NCI-H82 treated with DMSO at 0.1 percent for 48 hours (cell line): ENCODE results near the gene TPCN1.

Source experiments
- DNase-seq: peaks from one replicate; lab custom pipeline; 2025; ENCODE audit not compliant: unreplicated experiment; lab: John Stamatoyannopoulos, UW

Gene TPCN1

DNA sequence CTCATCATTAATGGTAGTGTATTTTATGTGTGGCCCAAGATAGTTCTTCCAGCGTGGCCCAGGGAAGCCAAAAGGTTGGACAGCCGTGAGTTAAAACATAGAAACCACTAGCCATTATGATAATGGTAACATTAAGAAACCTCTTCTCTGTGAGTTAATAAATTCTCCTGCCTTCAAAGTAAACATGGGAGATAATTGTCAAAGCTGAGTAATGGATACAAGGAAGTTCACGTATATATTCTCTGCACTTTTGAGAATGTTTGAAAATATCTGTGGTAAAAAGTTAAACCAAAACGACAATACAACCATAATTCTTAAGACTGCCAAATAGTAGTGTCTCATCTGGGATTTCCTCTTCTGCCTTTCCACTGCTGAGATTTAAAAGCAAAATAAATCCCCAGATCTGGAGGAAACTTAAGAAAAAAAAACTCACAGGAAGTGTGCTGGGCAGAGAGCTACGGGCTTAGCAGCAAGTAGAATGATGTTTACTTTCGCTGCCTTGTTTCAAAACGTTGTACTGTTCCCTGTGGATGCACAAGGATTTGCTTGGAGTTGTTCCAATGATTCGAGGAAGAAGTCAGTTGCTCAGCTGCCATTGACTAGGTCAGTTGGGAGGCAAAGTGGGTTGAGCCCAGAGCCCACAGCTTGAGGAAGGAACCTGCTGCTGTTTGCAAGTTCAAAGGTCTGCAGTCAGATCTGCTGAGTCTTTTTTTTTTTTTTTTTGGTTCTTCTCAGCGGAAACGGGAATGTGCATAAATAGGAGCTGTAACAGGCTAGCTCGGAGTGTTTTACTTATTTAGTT lies 1.7 kb downstream of the TPCN1 start:
- no peak for DNase-seq

DNA sequence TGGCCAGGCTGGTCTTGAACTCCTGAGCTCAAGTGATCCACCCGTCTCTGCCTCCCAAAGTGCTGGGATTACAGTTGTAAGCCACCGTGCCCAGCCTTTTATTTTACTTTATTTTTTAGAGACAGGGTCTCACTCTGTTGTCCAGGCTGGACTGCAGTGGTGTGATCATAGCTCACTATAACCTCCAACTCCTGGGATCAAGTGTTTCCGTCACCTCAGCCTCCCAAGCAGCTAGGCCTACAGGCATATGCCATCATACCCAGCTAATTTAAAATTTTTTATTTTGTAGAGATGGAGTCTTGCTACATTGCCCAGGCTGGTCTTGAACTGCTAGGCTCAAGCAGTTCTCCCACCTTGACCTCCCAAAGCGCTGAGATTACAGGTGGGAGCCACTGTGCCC lies 3.7 kb downstream of the TPCN1 start:
- DNase-seq, result no peak

GRCh38 chr12:113226696-113227568 lies 5.7 kb downstream of the TPCN1 start:
- no peak for DNase-seq

DNA sequence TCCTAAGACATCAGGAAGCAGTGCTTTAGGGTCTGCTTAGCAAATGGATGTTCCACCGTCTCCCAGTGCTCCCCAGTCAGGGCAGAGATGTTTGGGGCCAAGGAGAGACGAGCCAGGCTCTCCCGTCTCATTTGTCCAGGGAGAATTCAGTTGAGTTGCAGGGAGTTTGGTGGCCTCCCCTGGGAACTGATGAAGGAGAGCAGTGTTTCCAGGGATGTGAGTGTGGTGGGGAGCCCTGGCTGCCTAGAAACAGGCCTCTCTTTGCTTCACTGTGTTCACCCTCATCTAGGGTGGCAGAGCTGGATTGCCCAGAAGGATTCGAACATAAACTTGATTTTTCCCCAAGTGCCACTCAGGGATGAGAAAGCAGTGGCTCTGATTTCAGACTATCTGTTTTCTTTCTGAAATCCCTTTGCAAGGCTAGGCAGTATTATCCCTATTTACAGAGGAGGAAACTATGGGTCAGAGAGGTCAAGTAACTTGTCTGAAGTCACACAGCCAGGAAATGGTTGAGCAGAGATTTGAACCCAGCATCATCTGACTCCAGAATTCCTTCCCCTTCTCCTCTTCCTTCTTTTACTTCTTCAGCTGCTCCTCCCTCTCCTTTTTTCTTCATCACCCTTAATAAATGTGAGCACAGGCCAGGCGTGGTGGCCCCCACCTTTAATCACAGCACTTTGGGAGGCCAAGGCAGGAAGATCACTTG lies 6.6 kb downstream of the TPCN1 start:
- no peak for DNase-seq

GRCh38 chr12:113228394-113229028 lies 7.2 kb downstream of the TPCN1 start:
- DNase-seq, result no peak

DNA sequence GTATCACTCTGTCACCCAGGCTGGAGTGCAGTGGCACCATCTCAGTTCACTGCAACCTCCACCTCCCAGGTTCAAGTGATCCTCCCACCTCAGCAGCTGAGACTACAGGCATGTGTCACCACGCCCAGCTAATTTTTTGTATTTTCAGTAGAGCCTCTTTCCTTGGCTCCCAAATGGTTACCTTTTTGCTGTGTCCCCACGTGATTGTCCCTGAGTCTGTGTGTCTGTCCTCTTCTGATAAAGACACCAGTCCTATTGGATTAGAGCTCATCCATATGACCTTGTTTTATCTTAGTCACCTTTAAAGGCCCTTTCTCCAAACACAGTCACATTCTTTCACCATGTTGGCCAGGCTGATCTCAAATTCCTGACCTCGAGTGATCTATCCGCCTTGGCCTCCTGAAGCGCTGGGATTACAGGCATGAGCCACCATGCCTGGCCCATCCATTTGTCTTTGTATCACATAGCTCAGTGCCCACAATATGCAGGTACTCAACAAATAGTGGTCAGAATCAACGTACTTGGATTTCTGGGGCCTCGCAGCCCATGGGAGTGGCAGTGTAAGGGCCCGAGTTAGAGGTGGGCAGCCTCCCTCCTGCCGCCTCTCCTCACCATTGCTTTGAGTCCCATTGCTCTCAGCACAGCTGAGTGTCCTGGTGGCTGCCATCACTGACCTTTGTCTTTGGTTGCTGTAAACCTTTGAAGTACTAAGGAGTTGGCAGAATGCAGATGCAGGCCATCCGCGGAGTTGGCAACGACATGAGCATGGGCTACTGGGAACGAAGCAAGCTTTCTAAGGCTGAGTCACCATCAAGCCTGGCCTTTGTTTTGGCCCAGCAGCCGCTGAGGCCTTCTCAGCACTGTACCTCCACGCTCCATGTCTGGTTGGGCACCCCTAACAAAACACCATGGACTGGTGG lies 9.3 kb downstream of the TPCN1 start:
- DNase-seq, result no peak

GRCh38 chr12:113231235-113232088 lies 10.2 kb downstream of the TPCN1 start:
- no peak for DNase-seq

GRCh38 chr12:113232089-113232839 lies 11.0 kb downstream of the TPCN1 start:
- no peak for DNase-seq

DNA sequence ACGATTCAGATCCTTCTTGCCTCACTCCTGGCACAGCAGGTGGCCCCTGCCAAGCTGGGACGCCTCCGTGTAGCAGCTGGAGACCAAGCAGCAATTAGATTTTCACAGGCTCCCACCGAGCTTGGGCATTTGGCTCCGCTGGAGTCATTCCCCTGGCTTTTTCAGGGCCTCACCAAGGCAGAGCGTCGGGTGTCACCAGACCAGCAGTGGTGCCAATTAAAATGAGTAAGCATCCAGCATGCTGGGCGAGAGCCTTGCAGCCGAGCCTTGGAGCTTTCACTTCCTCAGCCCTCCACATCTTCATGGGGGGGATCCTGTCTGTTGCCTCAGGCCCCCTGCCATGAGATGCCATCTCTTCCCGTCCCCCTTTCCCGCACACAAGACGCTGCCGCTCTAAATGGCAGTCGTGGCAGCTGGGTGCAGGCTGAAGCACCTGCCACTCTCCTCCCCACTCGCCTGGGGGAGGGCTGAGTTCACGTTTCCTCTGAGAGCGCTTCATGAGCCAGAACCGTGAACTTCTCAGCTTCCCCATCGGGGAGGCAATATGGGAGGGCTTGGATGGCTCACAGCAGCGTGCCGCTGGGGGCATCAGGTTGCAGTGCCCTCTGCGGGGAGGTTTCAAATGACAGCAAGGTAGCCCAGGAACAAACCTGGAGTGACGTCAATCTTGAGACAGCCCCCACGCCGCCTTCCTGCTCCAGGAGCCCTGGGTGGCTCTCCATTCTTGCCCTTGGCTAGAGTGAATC lies 11.7 kb downstream of the TPCN1 start:
- DNase-seq, result no peak

DNA sequence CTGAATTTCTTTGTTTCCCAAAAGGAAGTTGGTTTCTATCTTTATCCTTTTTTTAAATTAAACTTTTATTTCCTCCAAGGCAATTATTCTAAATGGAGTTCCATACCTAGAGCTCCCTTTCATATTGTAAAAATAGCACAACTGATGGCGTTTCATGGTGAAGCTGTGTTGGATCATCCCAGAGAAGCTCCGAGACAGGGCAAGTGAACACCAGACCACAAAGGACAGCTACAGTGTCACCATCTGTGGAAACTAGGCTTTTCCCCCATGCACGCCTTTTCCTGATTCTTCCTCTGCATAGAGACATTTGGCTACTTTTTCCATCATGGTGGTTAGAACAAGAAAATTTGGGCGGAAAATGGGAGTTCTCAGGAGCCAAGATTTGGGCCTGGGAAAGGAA lies 12.7 kb downstream of the TPCN1 start:
- no peak for DNase-seq

DNA sequence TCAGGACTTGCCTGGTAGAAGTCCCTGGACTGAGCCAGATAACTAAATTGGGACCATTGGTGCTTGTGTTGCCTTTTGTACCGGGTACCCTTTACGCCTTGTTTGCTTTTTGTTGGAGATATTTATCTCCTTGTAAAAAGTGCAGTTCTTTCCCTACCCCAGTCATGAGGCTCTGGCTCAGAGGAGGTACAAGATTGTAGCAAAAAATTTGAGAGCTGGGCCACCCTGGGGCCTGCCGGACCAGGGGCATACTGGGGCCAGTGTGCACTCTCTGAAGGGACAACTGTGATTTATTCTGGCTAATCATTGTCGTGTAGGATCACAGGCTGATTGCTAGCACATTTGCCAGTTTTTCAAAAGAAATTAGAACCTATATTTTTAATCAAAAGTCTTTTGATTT lies 13.2 kb downstream of the TPCN1 start:
- no peak for DNase-seq

DNA sequence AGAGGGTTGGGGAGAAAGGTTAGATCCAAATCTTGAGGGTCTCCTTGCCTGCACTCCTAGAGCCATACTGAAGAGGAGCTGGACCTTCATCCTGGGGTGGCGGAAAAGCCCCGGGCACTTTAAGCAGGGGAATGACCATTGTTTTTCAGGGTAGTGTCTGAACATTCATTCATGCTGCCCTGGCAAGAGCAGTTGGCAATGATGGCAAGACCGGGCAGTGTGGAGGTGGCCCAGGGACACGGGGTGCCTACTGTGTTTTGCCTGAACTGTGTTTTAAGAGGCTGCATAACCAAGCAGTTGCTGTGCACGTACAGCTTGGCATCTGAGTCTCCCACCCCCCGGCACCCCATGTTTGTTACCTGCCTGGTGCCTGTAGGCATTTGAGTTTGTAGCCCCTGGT lies 14.7 kb downstream of the TPCN1 start:
- no peak for DNase-seq

- DNase-seq, result no peak
Observed at GRCh38 chr12:113236539-113237399, 15.5 kb downstream of the TPCN1 start.

- no peak for DNase-seq
Observed at GRCh38 chr12:113237748-113238147, 16.5 kb downstream of the TPCN1 start.

DNA sequence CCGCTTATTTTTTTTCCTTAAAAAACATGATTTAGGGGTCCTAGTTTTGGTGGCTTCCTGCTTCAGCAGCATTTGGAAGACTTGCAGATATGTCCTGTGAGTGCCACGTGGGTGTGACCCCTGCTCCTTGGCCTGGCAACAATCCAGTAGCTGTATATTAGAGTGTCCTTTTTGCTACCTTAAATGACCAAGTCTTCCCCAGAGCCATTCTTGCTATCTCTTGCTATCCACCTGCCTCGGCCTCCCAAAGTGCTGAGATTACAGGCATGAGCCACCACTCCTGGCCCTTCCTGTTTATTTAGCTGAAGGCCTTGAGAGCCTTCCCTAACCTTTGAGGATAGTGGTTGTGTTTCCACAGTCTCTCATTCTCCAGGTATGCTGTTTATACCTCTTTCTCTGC lies 17.0 kb downstream of the TPCN1 start:
- DNase-seq, result no peak

DNA sequence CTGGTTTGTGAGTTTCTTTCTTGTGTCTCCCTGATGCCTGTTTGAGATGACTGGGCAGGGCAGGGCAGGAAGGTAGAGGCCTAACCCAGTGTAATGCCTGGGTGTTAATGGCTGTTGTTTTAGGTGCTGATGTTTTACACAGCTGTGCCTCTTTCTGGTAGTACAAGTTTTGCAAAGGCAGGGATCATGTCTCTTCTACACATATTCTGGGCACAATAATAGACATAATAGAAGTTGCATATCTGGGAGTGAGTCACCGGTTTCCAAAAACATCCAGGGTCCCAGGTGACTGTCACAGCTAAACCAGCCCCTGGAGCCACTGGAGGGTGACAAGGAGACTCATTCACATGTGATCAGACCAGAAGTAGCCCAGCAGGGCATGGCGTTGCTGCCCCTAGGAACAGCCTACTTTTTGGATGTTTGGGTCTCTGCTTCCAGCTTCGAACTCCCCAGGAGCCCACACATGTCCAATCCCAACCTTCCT lies 18.1 kb downstream of the TPCN1 start:
- DNase-seq, result no peak
